ENCODE results near the gene RNF112. TPM values are rescaled to one million over a fixed set of nuclear protein-coding genes. Genes with fewer than 3 reads are reported as not detected.

RNF112 gene
- total RNA-seq, 1 experiment from 2014 or later = 4.9 TPM

GRCh38 chr17:19418251-19418992 is 7.4 kb downstream of the RNF112 start (continued):
- TF ChIP-seq STAT6 (CRISPR knock-in tag; conservative IDR thresholded peaks at IDR 0.05; ENCODE audit: low read depth) = no peak

GRCh38 chr17:19421219-19421618 is 10.2 kb downstream of the RNF112 start:
- Mint-ChIP-seq H3K27ac (peak overlapping the region; percentile 31; the same call in 1 of the 2 replicates), H3K4me1 (peaks cover 18% of the 10 kb centered on the region), H3K36me3 (peaks cover 5% of the 10 kb centered on the region; the same call in 1 of the 2 replicates), H3K27me3 (ENCODE audit: low read depth) (no peaks in the 10 kb centered on the region), H3K9me3 (0 out of 2 replicates have a peak, but pooled peaks cover 5% of the 10 kb centered on the region), H3K4me3 (no peak overlapping the region)
- ATAC-seq = no peak
- no peak for TF ChIP-seq JUN (CRISPR knock-in tag; IDR thresholded peaks at IDR 0.05)
- no peak for TF ChIP-seq TCF7 (CRISPR knock-in tag; IDR thresholded peaks at IDR 0.05; ENCODE audit: low read depth)
- TF ChIP-seq EMX1 (CRISPR knock-in tag; IDR thresholded peaks at IDR 0.05) = no peak
- TF ChIP-seq ATF3 (CRISPR knock-in tag; conservative IDR thresholded peaks at IDR 0.05) = no peak
- TF ChIP-seq RORB (CRISPR knock-in tag; IDR thresholded peaks at IDR 0.05) = no peak
- TF ChIP-seq FOXK1 (CRISPR knock-in tag; IDR thresholded peaks at IDR 0.05) = no peak
- TF ChIP-seq CREM (CRISPR knock-in tag; IDR thresholded peaks at IDR 0.05) = no peak
- TF ChIP-seq PREB (CRISPR knock-in tag; IDR thresholded peaks at IDR 0.05; ENCODE audit: borderline replicate concordance) = no peak
- TF ChIP-seq NR1H2 (CRISPR knock-in tag; IDR thresholded peaks at IDR 0.05) = no peak
- POLR2A ChIA-PET = no interaction called here
- no peak for DNase-seq (ENCODE audit: low spot score)
- CTCF ChIA-PET = no interaction called here

GRCh38 chr17:19421926-19422325 is 10.9 kb downstream of the RNF112 start:
- Mint-ChIP-seq H3K4me3 (no peak overlapping the region), H3K36me3 (peaks cover 5% of the 10 kb centered on the region; the same call in 1 of the 2 replicates), H3K27me3 (ENCODE audit: low read depth) (no peaks in the 10 kb centered on the region), H3K27ac (no peak overlapping the region), H3K9me3 (0 out of 2 replicates have a peak, but pooled peaks cover 5% of the 10 kb centered on the region), H3K4me1 (peaks cover 25% of the 10 kb centered on the region)
- ATAC-seq (no peak), DNase-seq (ENCODE audit: low spot score) (no peak)
- ChIA-PET POLR2A (no interaction called here), CTCF (no interaction called here)
- TF ChIP-seq GTF2I (CRISPR knock-in tag; conservative IDR thresholded peaks at IDR 0.05) (no peak), RORB (CRISPR knock-in tag; IDR thresholded peaks at IDR 0.05) (no peak), CTCF (IDR thresholded peaks at IDR 0.05) (no peak), ZNF232 (CRISPR knock-in tag; IDR thresholded peaks at IDR 0.05) (no peak), HMGXB4 (CRISPR knock-in tag; IDR thresholded peaks at IDR 0.05) (no peak), EMX1 (CRISPR knock-in tag; IDR thresholded peaks at IDR 0.05) (no peak), ATF2 (CRISPR knock-in tag; IDR thresholded peaks at IDR 0.05; ENCODE audit: borderline replicate concordance, low read depth) (no peak), CBFB (CRISPR knock-in tag; IDR thresholded peaks at IDR 0.05; ENCODE audit: low read depth) (no peak), USF2 (CRISPR knock-in tag; IDR thresholded peaks at IDR 0.05) (no peak), ERG (CRISPR knock-in tag; IDR thresholded peaks at IDR 0.05) (no peak), GRHL2 (CRISPR knock-in tag; IDR thresholded peaks at IDR 0.05; ENCODE audit: insufficient replicate concordance, severe bottlenecking) (no peak), MYBL2 (CRISPR knock-in tag; IDR thresholded peaks at IDR 0.05) (no peak), FOXP1 (CRISPR knock-in tag; IDR thresholded peaks at IDR 0.05; ENCODE audit: borderline replicate concordance) (no peak)
